AG04450 (cell line): ENCODE data around the gene RTTN. TPM values are rescaled to one million over a fixed set of nuclear protein-coding genes. Genes with fewer than 3 reads are reported as not detected.

Experiments
- CTCF ChIA-PET: fragments of 300-600, 350-600 bp; formaldehyde crosslinking; extraction: SDS; loops from one replicate; lab custom pipeline; 2022; ENCODE audit warnings: antibody characterized with exemption, inconsistent platforms; lab: Charles Lee
- POLR2A ChIA-PET: fragments of 350-600 bp; formaldehyde crosslinking; extraction: SDS; loops from one replicate; lab custom pipeline; 2021; ENCODE audit warnings: antibody characterized with exemption, inconsistent platforms; lab: Yijun Ruan, JAX
- DNase-seq: peaks from one replicate; pipeline ENCODE4 v3.0.0-alpha.2; 2011; ENCODE audit warnings: low read depth, low spot score
- H3K27ac ChIP-seq: one replicate; pipeline ENCODE4 v1.5.1; 2012; ENCODE audit warnings: low read depth, low read length, control low read depth
- H3K27me3 ChIP-seq: one replicate; pipeline ENCODE4 v1.6.0; 2012; ENCODE audit warnings: low read length; ENCODE audit not compliant: control insufficient read depth, insufficient read depth
- H3K4me3 ChIP-seq: 2 replicates; pipeline ENCODE4 v1.5.1; 2011; ENCODE audit warnings: mild to moderate bottlenecking, low read depth, low read length, control low read depth
- H3K9me3 ChIP-seq: 2 replicates; pipeline ENCODE4 v1.5.1; 2012; ENCODE audit warnings: low read length; ENCODE audit not compliant: control insufficient read depth, insufficient read depth
- polyA plus RNA-seq: library from polyadenylated mRNA; depleted of rRNA; stranded (reverse); fragments of >200 nt; gene quantifications from 2 replicates; pipeline ENCODE4 v1.2.3, GENCODE V29; 2011; rRNA removed
- TF ChIP-seq, protein P1 (sequence below): IDR thresholded peaks from 2 replicates; pipeline ENCODE4 v1.5.1; 2011; ENCODE audit warnings: low read depth, low read length, control low read depth, inconsistent platforms

Gene RTTN
- polyA plus RNA-seq, 1 experiment = 4.6 TPM

DNA sequence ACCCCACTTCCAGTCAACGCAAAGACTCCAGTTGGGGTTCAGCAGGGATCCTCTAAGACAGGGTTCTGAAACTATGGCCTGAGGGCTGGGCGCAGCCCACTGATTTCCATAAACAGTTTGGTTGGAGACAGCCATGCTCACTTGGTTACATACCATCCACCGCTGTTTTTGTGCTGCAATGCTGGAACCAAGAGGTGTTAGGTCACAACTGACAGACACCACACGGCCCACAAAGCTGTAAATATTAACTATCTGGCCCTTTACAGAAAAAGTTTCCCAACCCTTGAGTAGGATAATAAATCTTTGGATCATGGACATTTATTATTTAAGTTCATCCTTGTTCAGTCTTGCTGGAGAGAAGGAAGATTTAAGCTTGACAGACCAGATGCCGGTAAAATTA lies 249.4 kb downstream of the RTTN start:
- ChIA-PET CTCF (interaction anchor here (0.5 kb wide), 1 partner anchor 880 kb away, joined by 3 read pairs; no protein-coding TSS in a partner anchor), POLR2A (no interaction called here)
- DNase-seq = no peak
- Histone ChIP-seq H3K27ac (no peak overlapping the region), H3K4me3 (no peak overlapping the region), H3K27me3 (no peaks in the 10 kb centered on the region), H3K9me3 (no peaks in the 10 kb centered on the region; the same call in 1 of the 2 replicates)
- TF ChIP-seq, protein P1, sequence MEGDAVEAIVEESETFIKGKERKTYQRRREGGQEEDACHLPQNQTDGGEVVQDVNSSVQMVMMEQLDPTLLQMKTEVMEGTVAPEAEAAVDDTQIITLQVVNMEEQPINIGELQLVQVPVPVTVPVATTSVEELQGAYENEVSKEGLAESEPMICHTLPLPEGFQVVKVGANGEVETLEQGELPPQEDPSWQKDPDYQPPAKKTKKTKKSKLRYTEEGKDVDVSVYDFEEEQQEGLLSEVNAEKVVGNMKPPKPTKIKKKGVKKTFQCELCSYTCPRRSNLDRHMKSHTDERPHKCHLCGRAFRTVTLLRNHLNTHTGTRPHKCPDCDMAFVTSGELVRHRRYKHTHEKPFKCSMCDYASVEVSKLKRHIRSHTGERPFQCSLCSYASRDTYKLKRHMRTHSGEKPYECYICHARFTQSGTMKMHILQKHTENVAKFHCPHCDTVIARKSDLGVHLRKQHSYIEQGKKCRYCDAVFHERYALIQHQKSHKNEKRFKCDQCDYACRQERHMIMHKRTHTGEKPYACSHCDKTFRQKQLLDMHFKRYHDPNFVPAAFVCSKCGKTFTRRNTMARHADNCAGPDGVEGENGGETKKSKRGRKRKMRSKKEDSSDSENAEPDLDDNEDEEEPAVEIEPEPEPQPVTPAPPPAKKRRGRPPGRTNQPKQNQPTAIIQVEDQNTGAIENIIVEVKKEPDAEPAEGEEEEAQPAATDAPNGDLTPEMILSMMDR = no peak

DNA sequence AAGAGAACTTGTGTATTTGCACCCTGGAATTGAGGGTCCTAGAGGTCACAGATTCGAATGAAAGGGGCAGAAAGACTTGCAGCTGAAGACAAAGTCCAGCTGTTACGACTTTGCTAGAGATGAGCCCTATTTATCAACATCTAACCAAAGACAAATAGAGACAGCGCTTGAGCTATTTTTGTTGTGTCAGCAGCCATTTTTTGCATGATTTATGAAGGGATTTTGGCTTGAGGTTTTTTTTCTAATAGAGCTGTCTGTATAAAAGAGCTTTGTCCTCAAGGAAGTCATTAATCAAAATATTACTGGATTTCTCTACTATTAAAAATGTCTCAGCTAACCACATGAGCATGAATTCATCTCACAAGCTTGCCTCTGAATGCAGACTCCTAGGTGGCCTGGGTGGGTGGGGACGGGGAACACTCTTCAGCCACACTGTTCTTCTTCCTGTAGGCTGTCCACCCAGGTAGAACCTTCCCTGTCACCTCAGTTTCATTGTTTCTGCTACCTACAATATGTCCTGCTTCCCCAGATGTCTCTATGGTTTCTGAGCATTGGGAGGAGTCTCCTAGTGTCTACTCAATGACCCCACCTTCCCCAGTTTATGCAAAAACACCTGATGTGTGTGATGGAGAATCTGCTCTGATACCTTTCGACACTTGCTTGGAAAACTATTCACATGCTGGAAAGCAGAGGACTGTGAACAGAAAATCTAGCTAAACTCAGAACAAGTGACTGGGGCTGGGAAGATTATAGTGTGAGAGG lies 250.6 kb downstream of the RTTN start:
- no peak overlapping the region for H3K4me3 ChIP-seq
- ChIA-PET CTCF (no interaction called here), POLR2A (no interaction called here)
- H3K9me3 ChIP-seq = no peaks in the 10 kb centered on the region; the same call in 1 of the 2 replicates
- TF ChIP-seq, protein P1 = no peak
- H3K27ac ChIP-seq = no peak overlapping the region
- no peaks in the 10 kb centered on the region for H3K27me3 ChIP-seq
- DNase-seq = no peak

DNA sequence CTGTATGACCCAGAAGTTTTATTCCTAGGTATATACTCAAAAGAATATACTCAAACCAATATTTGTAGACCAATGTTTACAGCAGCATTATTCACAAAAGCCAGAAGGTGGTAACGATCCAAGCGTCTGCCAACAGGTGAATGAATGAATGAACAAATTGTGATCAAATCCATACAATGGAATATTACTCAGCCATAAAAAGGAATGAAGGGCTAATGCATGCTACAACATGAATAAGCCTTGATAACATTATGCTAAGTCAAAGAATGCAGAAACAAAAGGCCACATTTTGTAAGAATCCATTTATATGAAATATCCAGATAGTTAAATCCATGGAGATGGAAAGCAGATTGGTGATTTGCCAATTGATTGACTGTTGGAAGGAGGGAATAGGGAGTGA lies 252.3 kb downstream of the RTTN start:
- TF ChIP-seq, protein P1 = no peak
- Histone ChIP-seq H3K9me3 (no peaks in the 10 kb centered on the region; the same call in 1 of the 2 replicates), H3K4me3 (no peak overlapping the region), H3K27ac (no peak overlapping the region), H3K27me3 (no peaks in the 10 kb centered on the region)
- CTCF ChIA-PET = no interaction called here
- POLR2A ChIA-PET = no interaction called here
- no peak for DNase-seq

Other genes starting within 250 kb of the RTTN start
- gene SOCS6, start 83.4 kb upstream of the RTTN start, polyA plus RNA-seq = 21.6 and 26.7 TPM in 2 replicates